CD4-positive, CD25-positive, alpha-beta regulatory T cell (primary cell): ENCODE results near the gene KLHL15. TPM values are rescaled to one million over a fixed set of nuclear protein-coding genes. Genes with fewer than 3 reads are reported as not detected.

ENCODE experiments used
- ATAC-seq, 2 donors: fragments of 150-1000 bp; cut with Tn5 transposase; one replicate each; pipeline ENCODE4 v1.10.0; 2021; ENCODE audit warnings: low read depth in 2 of 2, moderate number of reproducible peaks in 2 of 2, moderate library complexity in 1 of 2
- DNase-seq, 3 donors: peaks; one replicate each; pipeline versions ENCODE4 v3.0.0 to v3.0.0-alpha.2; 2012 to 2022; ENCODE audit warnings: mixed read lengths in 1 of 3
- H3K27ac ChIP-seq: one replicate; pipeline ENCODE4 v1.7.0; 2013; ENCODE audit warnings: mild to moderate bottlenecking, low read length; ENCODE audit not compliant: insufficient read depth, poor library complexity, severe bottlenecking
- H3K27me3 ChIP-seq: one replicate; pipeline ENCODE4 v1.7.0; 2013; ENCODE audit warnings: low read length; ENCODE audit not compliant: control insufficient read depth, insufficient read depth
- H3K36me3 ChIP-seq: one replicate; pipeline ENCODE4 v1.7.0; 2013; ENCODE audit warnings: mild to moderate bottlenecking, low read length, moderate library complexity; ENCODE audit not compliant: control insufficient read depth, insufficient read depth
- H3K4me1 ChIP-seq: 2 replicates; pipeline ENCODE4 v1.7.0; 2013; ENCODE audit warnings: mild to moderate bottlenecking, low read length; ENCODE audit not compliant: insufficient read depth, control insufficient read depth, poor library complexity, severe bottlenecking
- H3K4me3 ChIP-seq: one replicate; pipeline ENCODE4 v1.7.0; 2013; ENCODE audit warnings: low read depth, mild to moderate bottlenecking, low read length, moderate library complexity
- H3K9me3 ChIP-seq, 2 experiments: 1 replicate in 1 of 2; 2 replicates in 1 of 2; pipeline ENCODE4 v1.7.0; 2013; ENCODE audit warnings: low read length in 2 of 2, mild to moderate bottlenecking in 1 of 2, moderate library complexity in 1 of 2; ENCODE audit not compliant: control insufficient read depth in 2 of 2
- H3K27ac Mint-ChIP-seq, 3 donors: one replicate each; pipeline ENCODE4 v1.8.0; 2020 to 2022; ENCODE audit warnings: mild to moderate bottlenecking in 3 of 3, mixed read lengths in 3 of 3, moderate library complexity in 2 of 3
- H3K27me3 Mint-ChIP-seq: one replicate; pipeline ENCODE4 v1.8.0; 2022; ENCODE audit warnings: mild to moderate bottlenecking, mixed read lengths
- H3K36me3 Mint-ChIP-seq: one replicate; pipeline ENCODE4 v1.8.0; 2020; ENCODE audit warnings: mixed read lengths
- H3K4me1 Mint-ChIP-seq, 4 donors: one replicate each; pipeline ENCODE4 v1.8.0; 2020 to 2022; ENCODE audit warnings: mixed read lengths in 4 of 4, mild to moderate bottlenecking in 1 of 4
- H3K4me3 Mint-ChIP-seq, 4 donors: one replicate each; pipeline ENCODE4 v1.8.0; 2020 to 2022; ENCODE audit warnings: mild to moderate bottlenecking in 4 of 4, mixed read lengths in 4 of 4, moderate library complexity in 3 of 4
- H3K9me3 Mint-ChIP-seq, 7 donors: one replicate each; pipeline ENCODE4 v1.8.0; 2020 to 2022; ENCODE audit warnings: mixed read lengths in 7 of 7, mild to moderate bottlenecking in 3 of 7, moderate library complexity in 2 of 7
- polyA plus RNA-seq, 4 donors: library from polyadenylated mRNA; unstranded; fragments of 300-500 nt; fragmentation: Illumina TruSeq; gene quantifications; one replicate each; pipeline ENCODE4 v1.2.3, GENCODE V29; 2021
- total RNA-seq: library from RNA; stranded (reverse); gene quantifications from one replicate; pipeline ENCODE4 v1.2.3, GENCODE V29; 2022

Gene KLHL15
- total and polyA plus RNA-seq, 5 donors from 2014 or later, result 1.8 to 29.2 (median 2.0) TPM

- Histone ChIP-seq H3K9me3 (no peaks in the 10 kb centered on the region), H3K4me3 (peak overlapping the region; percentile 85), H3K27ac (no peak overlapping the region), H3K4me1 (peaks cover 9% of the 10 kb centered on the region), H3K27me3 (no peaks in the 10 kb centered on the region), H3K36me3 (no peaks in the 10 kb centered on the region)
- Mint-ChIP-seq H3K36me3 (no peaks in the 10 kb centered on the region), H3K9me3 (no peaks in the 10 kb centered on the region), H3K27ac (peak overlapping the region in 2 of 3 donors; percentile 42 to 88), H3K27me3 (no peaks in the 10 kb centered on the region), H3K4me3 (peak overlapping the region; percentile 83 to 97 (median 87)), H3K4me1 (peaks cover 5 to 42% (median 23%) of the 10 kb centered on the region in 4 donors)
- no peak for DNase-seq
- ATAC-seq, result no peak
Observed at GRCh38 chrX:23952391-23952790, 74.6 kb downstream of the KLHL15 start.

DNA sequence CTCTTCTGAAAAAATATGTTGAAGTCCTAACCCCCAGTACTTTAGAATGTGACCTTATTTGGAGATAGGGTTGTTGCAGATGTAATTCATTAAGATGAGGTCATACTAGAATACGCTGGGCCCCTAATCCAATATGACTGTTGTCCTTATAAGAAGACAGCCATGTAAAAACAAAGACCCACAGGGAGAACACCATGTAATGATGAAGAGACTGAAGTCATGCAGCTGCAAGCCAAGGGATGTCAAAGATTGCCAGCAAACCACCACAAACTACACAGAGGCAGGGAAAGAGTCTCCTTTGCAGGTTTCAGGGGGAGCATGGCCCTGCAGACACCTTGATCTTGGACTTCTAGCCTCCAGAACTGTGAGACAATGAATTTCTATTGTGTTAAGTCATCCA lies 81.8 kb downstream of the KLHL15 start:
- no peak for ATAC-seq
- Histone ChIP-seq H3K4me1 (no peaks in the 10 kb centered on the region), H3K4me3 (no peak overlapping the region), H3K36me3 (no peaks in the 10 kb centered on the region), H3K9me3 (no peaks in the 10 kb centered on the region), H3K27ac (no peak overlapping the region), H3K27me3 (no peaks in the 10 kb centered on the region)
- H3K4me1 Mint-ChIP-seq, result peaks cover 0 to 12% (median 6%) of the 10 kb centered on the region in 4 donors
- H3K4me3 Mint-ChIP-seq, result no peak overlapping the region
- H3K27ac Mint-ChIP-seq, result no peak overlapping the region
- DNase-seq, result no peak
- no peaks in the 10 kb centered on the region for H3K9me3 Mint-ChIP-seq
- no peaks in the 10 kb centered on the region for H3K27me3 Mint-ChIP-seq
- peaks cover 6% of the 10 kb centered on the region for H3K36me3 Mint-ChIP-seq

GRCh38 chrX:23944234-23944633 lies 82.8 kb downstream of the KLHL15 start:
- H3K36me3 Mint-ChIP-seq, result peaks cover 6% of the 10 kb centered on the region
- Histone ChIP-seq H3K36me3 (no peaks in the 10 kb centered on the region), H3K4me3 (no peak overlapping the region), H3K9me3 (no peaks in the 10 kb centered on the region), H3K27ac (no peak overlapping the region), H3K4me1 (no peaks in the 10 kb centered on the region), H3K27me3 (no peaks in the 10 kb centered on the region)
- no peaks in the 10 kb centered on the region for H3K9me3 Mint-ChIP-seq
- H3K27me3 Mint-ChIP-seq, result no peaks in the 10 kb centered on the region
- ATAC-seq (no peak), DNase-seq (no peak)
- H3K27ac Mint-ChIP-seq, result no peak overlapping the region
- H3K4me1 Mint-ChIP-seq, result peaks cover 0 to 14% (median 4%) of the 10 kb centered on the region in 4 donors
- H3K4me3 Mint-ChIP-seq, result no peak overlapping the region

DNA sequence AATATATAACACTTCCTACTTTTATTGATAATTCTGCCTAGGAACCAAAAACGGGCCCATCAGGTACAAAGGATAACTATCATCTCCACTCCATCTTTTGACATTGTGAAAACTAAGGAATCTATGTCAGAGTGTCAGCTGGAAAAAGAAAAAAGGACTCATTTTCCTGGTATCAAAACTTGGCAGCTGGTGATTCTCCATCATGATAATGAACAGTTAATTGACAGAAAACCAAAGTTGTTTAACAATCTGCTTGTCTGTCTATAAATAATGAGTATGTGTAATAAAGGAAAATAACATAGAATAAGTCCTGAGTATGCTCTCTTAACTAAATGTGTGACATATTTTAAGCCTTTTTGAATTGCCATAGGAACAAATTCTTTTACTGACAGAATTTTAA lies 87.8 kb downstream of the KLHL15 start:
- DNase-seq, result no peak
- H3K9me3 Mint-ChIP-seq, result no peaks in the 10 kb centered on the region

GRCh38 chrX:23938690-23939089 lies 88.3 kb downstream of the KLHL15 start:
- Histone ChIP-seq H3K27ac (no peak overlapping the region), H3K4me1 (no peaks in the 10 kb centered on the region), H3K27me3 (no peaks in the 10 kb centered on the region), H3K9me3 (no peaks in the 10 kb centered on the region), H3K4me3 (no peak overlapping the region), H3K36me3 (no peaks in the 10 kb centered on the region)
- Mint-ChIP-seq H3K27me3 (no peaks in the 10 kb centered on the region), H3K4me1 (peaks cover 0 to 9% (median 0%) of the 10 kb centered on the region in 4 donors), H3K4me3 (no peak overlapping the region), H3K27ac (no peak overlapping the region), H3K36me3 (no peaks in the 10 kb centered on the region), H3K9me3 (no peaks in the 10 kb centered on the region)
- ATAC-seq (no peak), DNase-seq (no peak)

More for the DNA sequence above, 87.8 kb downstream of the KLHL15 start:
- Mint-ChIP-seq H3K4me3 (no peak overlapping the region), H3K36me3 (peaks cover under 1% of the 10 kb centered on the region), H3K27me3 (no peaks in the 10 kb centered on the region), H3K4me1 (peaks cover 0 to 9% (median 0%) of the 10 kb centered on the region in 4 donors), H3K27ac (no peak overlapping the region)
- no peak overlapping the region for H3K4me3 ChIP-seq
- H3K9me3 ChIP-seq, result no peaks in the 10 kb centered on the region
- H3K4me1 ChIP-seq, result no peaks in the 10 kb centered on the region
- no peak overlapping the region for H3K27ac ChIP-seq
- H3K36me3 ChIP-seq, result no peaks in the 10 kb centered on the region
- no peaks in the 10 kb centered on the region for H3K27me3 ChIP-seq
- ATAC-seq, result no peak

GRCh38 chrX:23937100-23937499 lies 89.9 kb downstream of the KLHL15 start:
- H3K9me3 Mint-ChIP-seq, result no peaks in the 10 kb centered on the region
- no peaks in the 10 kb centered on the region for H3K36me3 Mint-ChIP-seq
- no peak overlapping the region for H3K27ac ChIP-seq
- DNase-seq (no peak), ATAC-seq (no peak)
- H3K4me3 Mint-ChIP-seq, result no peak overlapping the region
- no peak overlapping the region for H3K4me3 ChIP-seq
- H3K36me3 ChIP-seq, result no peaks in the 10 kb centered on the region
- H3K27me3 Mint-ChIP-seq, result no peaks in the 10 kb centered on the region
- no peaks in the 10 kb centered on the region for H3K9me3 ChIP-seq
- H3K27me3 ChIP-seq, result no peaks in the 10 kb centered on the region
- no peaks in the 10 kb centered on the region for H3K4me1 ChIP-seq
- no peak overlapping the region for H3K27ac Mint-ChIP-seq
- peaks cover 4 to 8% (median 5%) of the 10 kb centered on the region in 4 donors for H3K4me1 Mint-ChIP-seq

DNA sequence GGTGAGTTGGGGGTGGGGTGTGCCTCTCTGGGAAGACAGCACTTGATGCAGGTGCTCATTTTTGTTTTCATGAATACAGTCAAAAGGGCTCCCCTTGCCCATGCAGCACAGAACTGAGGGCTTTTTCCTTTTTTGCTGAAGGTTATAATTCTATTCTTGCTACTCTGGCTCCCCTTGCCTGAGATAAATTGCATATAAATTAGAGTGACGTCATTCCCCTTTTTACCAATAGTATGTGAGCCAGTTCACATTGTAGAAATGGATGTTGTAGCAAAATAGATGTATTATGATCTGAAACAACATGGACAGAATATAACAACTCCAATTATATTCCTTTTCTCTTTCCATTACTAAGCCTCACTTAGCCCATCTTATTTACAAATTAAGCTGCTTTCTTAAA lies 90.8 kb downstream of the KLHL15 start:
- Mint-ChIP-seq H3K36me3 (no peaks in the 10 kb centered on the region), H3K9me3 (no peaks in the 10 kb centered on the region), H3K4me3 (no peak overlapping the region), H3K4me1 (peaks cover 6 to 17% (median 11%) of the 10 kb centered on the region in 4 donors), H3K27me3 (no peaks in the 10 kb centered on the region), H3K27ac (no peak overlapping the region)
- Histone ChIP-seq H3K9me3 (no peaks in the 10 kb centered on the region), H3K4me3 (no peak overlapping the region), H3K36me3 (no peaks in the 10 kb centered on the region), H3K27ac (no peak overlapping the region), H3K27me3 (no peaks in the 10 kb centered on the region), H3K4me1 (peaks cover 3% of the 10 kb centered on the region)
- ATAC-seq (no peak), DNase-seq (no peak)

DNA sequence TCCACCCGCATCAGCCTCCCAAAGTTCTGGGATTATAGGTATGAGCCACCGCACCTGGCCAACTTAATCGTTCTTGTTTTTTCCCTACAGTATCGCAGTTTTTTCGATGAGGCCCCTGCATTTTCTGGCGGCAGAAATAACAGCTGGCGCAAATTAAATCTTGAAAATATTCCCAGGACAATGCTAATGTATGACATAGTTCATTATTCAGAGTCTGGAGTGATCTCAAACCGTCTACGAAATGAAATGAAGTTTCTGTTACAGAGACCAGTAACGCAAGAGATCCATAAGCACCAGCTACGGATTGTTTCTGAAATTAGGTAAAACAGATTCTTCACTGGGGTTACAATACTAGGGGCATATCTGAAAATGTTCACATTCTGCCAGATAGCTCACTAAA lies 91.9 kb downstream of the KLHL15 start:
- ATAC-seq (no peak), DNase-seq (no peak)
- H3K9me3 ChIP-seq, result no peaks in the 10 kb centered on the region
- no peak overlapping the region for H3K27ac ChIP-seq
- H3K36me3 ChIP-seq, result no peaks in the 10 kb centered on the region
- peaks cover 11% of the 10 kb centered on the region for H3K4me1 ChIP-seq
- no peak overlapping the region for H3K4me3 Mint-ChIP-seq
- no peaks in the 10 kb centered on the region for H3K36me3 Mint-ChIP-seq
- H3K9me3 Mint-ChIP-seq, result no peaks in the 10 kb centered on the region
- peaks cover 7 to 21% (median 15%) of the 10 kb centered on the region in 4 donors for H3K4me1 Mint-ChIP-seq
- H3K4me3 ChIP-seq, result no peak overlapping the region
- H3K27me3 ChIP-seq, result no peaks in the 10 kb centered on the region
- peak overlapping the region in 2 of 3 donors; percentile 32 to 34 for H3K27ac Mint-ChIP-seq
- no peaks in the 10 kb centered on the region for H3K27me3 Mint-ChIP-seq
